Stimulated activated naive B cell treated with anti-CD40 and anti-IgM and Interleukin-4, amounts not matched to agents 10 μg/mL and 1 μg/mL and 100 μg/mL, for 72 hours (primary cell): ENCODE measurements around the gene MRPS9.

Experiments used
- ATAC-seq, 2 donors: fragments of 150-1000 bp; cut with Tn5 transposase; replicated peaks; 2 replicates each; pipeline ENCODE4 v1.10.0; 2021; ENCODE audit warnings: moderate library complexity in 1 of 2
- DNase-seq: peaks from one replicate; pipeline ENCODE4 v3.0.0; 2021
- H3K27ac Mint-ChIP-seq: one replicate; pipeline ENCODE4 v1.8.0; 2022; ENCODE audit warnings: mild to moderate bottlenecking, mixed read lengths
- H3K27me3 Mint-ChIP-seq, 2 donors: one replicate each; pipeline ENCODE4 v1.8.0; 2022; ENCODE audit warnings: mixed read lengths in 2 of 2
- H3K36me3 Mint-ChIP-seq, 2 donors: one replicate each; pipeline ENCODE4 v1.8.0; 2022; ENCODE audit warnings: mixed read lengths in 2 of 2, mild to moderate bottlenecking in 1 of 2
- H3K4me1 Mint-ChIP-seq, 2 donors: one replicate each; pipeline ENCODE4 v1.8.0; 2022; ENCODE audit warnings: mixed read lengths in 2 of 2, mild to moderate bottlenecking in 1 of 2
- H3K4me3 Mint-ChIP-seq, 2 donors: one replicate each; pipeline ENCODE4 v1.8.0; 2022; ENCODE audit warnings: mild to moderate bottlenecking in 2 of 2, mixed read lengths in 2 of 2, moderate library complexity in 1 of 2
- H3K9me3 Mint-ChIP-seq, 2 donors: one replicate each; pipeline ENCODE4 v1.8.0; 2022; ENCODE audit warnings: mixed read lengths in 2 of 2, mild to moderate bottlenecking in 1 of 2

Gene MRPS9

GRCh38 chr2:105141099-105141614 lies 103.3 kb downstream of the MRPS9 start:
- no peak for DNase-seq
- Mint-ChIP-seq H3K36me3 (no peaks in the 10 kb centered on the region), H3K4me3 (no peak overlapping the region), H3K27me3 (peaks cover 9 to 11% of the 10 kb centered on the region in 2 donors), H3K9me3 (no peaks in the 10 kb centered on the region), H3K27ac (no peak overlapping the region), H3K4me1 (peaks cover 9 to 19% of the 10 kb centered on the region in 2 donors)
- no peak for ATAC-seq

GRCh38 chr2:105142239-105142638 lies 104.4 kb downstream of the MRPS9 start:
- no peak overlapping the region for H3K27ac Mint-ChIP-seq
- ATAC-seq: no peak
- H3K4me3 Mint-ChIP-seq: no peak overlapping the region
- H3K27me3 Mint-ChIP-seq: peaks cover 14 to 15% of the 10 kb centered on the region in 2 donors
- no peaks in the 10 kb centered on the region for H3K9me3 Mint-ChIP-seq
- H3K4me1 Mint-ChIP-seq: peaks cover 12 to 19% of the 10 kb centered on the region in 2 donors
- H3K36me3 Mint-ChIP-seq: peaks cover 2 to 3% of the 10 kb centered on the region in 2 donors
- DNase-seq: no peak

- H3K4me1 Mint-ChIP-seq: peaks cover 14 to 19% of the 10 kb centered on the region in 2 donors
- no peak overlapping the region for H3K27ac Mint-ChIP-seq
- peaks cover 19 to 24% of the 10 kb centered on the region in 2 donors for H3K27me3 Mint-ChIP-seq
- H3K36me3 Mint-ChIP-seq: peaks cover 2 to 3% of the 10 kb centered on the region in 2 donors
- DNase-seq (no peak), ATAC-seq (no peak)
- peak overlapping the region; percentile 84 to 85 for H3K4me3 Mint-ChIP-seq
- no peaks in the 10 kb centered on the region for H3K9me3 Mint-ChIP-seq
Observed at GRCh38 chr2:105143094-105143466, 105.2 kb downstream of the MRPS9 start.

- Mint-ChIP-seq H3K27ac (no peak overlapping the region), H3K4me3 (peak overlapping the region; percentile 84 to 85), H3K27me3 (peaks cover 22 to 24% of the 10 kb centered on the region in 2 donors), H3K4me1 (peaks cover 14 to 19% of the 10 kb centered on the region in 2 donors), H3K9me3 (no peaks in the 10 kb centered on the region), H3K36me3 (peaks cover 2 to 3% of the 10 kb centered on the region in 2 donors)
- DNase-seq: no peak
- peak; percentile 47 to 69 for ATAC-seq
Observed at GRCh38 chr2:105143467-105144151, 105.7 kb downstream of the MRPS9 start.

GRCh38 chr2:105144152-105144940 lies 106.5 kb downstream of the MRPS9 start:
- Mint-ChIP-seq H3K36me3 (peaks cover 2 to 3% of the 10 kb centered on the region in 2 donors), H3K27me3 (peaks cover 29% of the 10 kb centered on the region in 2 donors), H3K27ac (peak overlapping the region; percentile 63), H3K4me1 (peaks cover 14 to 19% of the 10 kb centered on the region in 2 donors), H3K4me3 (peak overlapping the region; percentile 77 to 78), H3K9me3 (no peaks in the 10 kb centered on the region)
- no peak for DNase-seq
- ATAC-seq: peak; percentile 28 to 31

GRCh38 chr2:105144941-105145300 lies 107.1 kb downstream of the MRPS9 start:
- no peaks in the 10 kb centered on the region for H3K9me3 Mint-ChIP-seq
- peak overlapping the region; percentile 77 to 78 for H3K4me3 Mint-ChIP-seq
- peaks cover 14 to 19% of the 10 kb centered on the region in 2 donors for H3K4me1 Mint-ChIP-seq
- DNase-seq: no peak
- peak overlapping the region; percentile 63 for H3K27ac Mint-ChIP-seq
- H3K27me3 Mint-ChIP-seq: peaks cover 30% of the 10 kb centered on the region in 2 donors
- H3K36me3 Mint-ChIP-seq: peaks cover 2 to 3% of the 10 kb centered on the region in 2 donors
- ATAC-seq: peak; percentile 74 to 83

GRCh38 chr2:105149272-105149671 lies 111.4 kb downstream of the MRPS9 start:
- no peak overlapping the region for H3K27ac Mint-ChIP-seq
- H3K36me3 Mint-ChIP-seq: peaks cover 2 to 5% of the 10 kb centered on the region in 2 donors
- H3K4me1 Mint-ChIP-seq: peaks cover 10% of the 10 kb centered on the region in 2 donors
- DNase-seq (no peak), ATAC-seq (no peak)
- peaks cover 38 to 59% of the 10 kb centered on the region in 2 donors for H3K27me3 Mint-ChIP-seq
- no peak overlapping the region for H3K4me3 Mint-ChIP-seq
- H3K9me3 Mint-ChIP-seq: no peaks in the 10 kb centered on the region
